HAP-1 (cell line): ENCODE results near the gene CARNS1.

ENCODE experiments used
- DNase-seq, 2 experiments: peaks; one replicate each; pipeline ENCODE4 v3.0.0-alpha.2; 2016 to 2020; ENCODE audit warnings: low spot score in 2 of 2
- H3K27me3 ChIP-seq: fragments of 250-450 bp; sonication (Bioruptor Pico); 2 replicates; pipeline ENCODE4 v1.5.1; 2020; ENCODE audit warnings: low read depth, mild to moderate bottlenecking, moderate library complexity
- H3K36me3 ChIP-seq: fragments of 250-450 bp; sonication (Bioruptor Pico); replicated peaks from 2 replicates; pipeline ENCODE4 v1.5.1; 2020; ENCODE audit warnings: mild to moderate bottlenecking
- H3K4me1 ChIP-seq: fragments of 250-450 bp; sonication (Bioruptor Pico); 2 replicates; pipeline ENCODE4 v1.5.1; 2020; ENCODE audit warnings: mild to moderate bottlenecking
- H3K4me3 ChIP-seq: fragments of 250-450 bp; sonication (Bioruptor Pico); 2 replicates; pipeline ENCODE4 v1.5.1; 2020; ENCODE audit warnings: mild to moderate bottlenecking, moderate library complexity
- H3K9me3 ChIP-seq: fragments of 250-450 bp; sonication (Bioruptor Pico); 2 replicates; pipeline ENCODE4 v1.5.1; 2020; ENCODE audit warnings: mild to moderate bottlenecking, moderate library complexity
- in situ Hi-C: fragments of 300-500 bp; cut with MboI; formaldehyde crosslinking; loops from 3 replicates; pipeline ENCODE4 v1.14.3; 2020; ENCODE audit warnings: low sequenced_read_pairs, inconsistent platforms, mixed read lengths

Gene CARNS1

GRCh38 chr11:67382276-67383136 is 33.0 kb upstream of the CARNS1 start:
- Histone ChIP-seq H3K27me3 (peaks cover 6% of the 10 kb centered on the region), H3K4me3 (no peak overlapping the region), H3K9me3 (no peaks in the 10 kb centered on the region), H3K36me3 (no peaks in the 10 kb centered on the region), H3K4me1 (no peaks in the 10 kb centered on the region)
- in situ Hi-C loops, result loop anchor here (5.0 kb wide), 1 partner anchor 120 kb away; no protein-coding TSS in a partner anchor
- peak; percentile 60 to 86 for DNase-seq

GRCh38 chr11:67384851-67385366 is 30.6 kb upstream of the CARNS1 start:
- no peaks in the 10 kb centered on the region for H3K36me3 ChIP-seq
- H3K4me1 ChIP-seq, result no peaks in the 10 kb centered on the region
- in situ Hi-C loops, result loop anchor here (5.0 kb wide), 1 partner anchor 123 kb away; no protein-coding TSS in a partner anchor
- peaks cover 6% of the 10 kb centered on the region for H3K27me3 ChIP-seq
- H3K9me3 ChIP-seq, result no peaks in the 10 kb centered on the region
- no peak for DNase-seq
- no peak overlapping the region for H3K4me3 ChIP-seq

- no peak for DNase-seq
- no peaks in the 10 kb centered on the region for H3K36me3 ChIP-seq
- no peaks in the 10 kb centered on the region; the same call in 1 of the 2 replicates for H3K4me1 ChIP-seq
- H3K4me3 ChIP-seq, result no peak overlapping the region
- in situ Hi-C loops, result no loop called here
- no peaks in the 10 kb centered on the region for H3K9me3 ChIP-seq
- peaks cover 6% of the 10 kb centered on the region for H3K27me3 ChIP-seq
Measured at GRCh38 chr11:67387069-67387468, 28.4 kb upstream of the CARNS1 start.

- Histone ChIP-seq H3K9me3 (no peaks in the 10 kb centered on the region), H3K4me3 (no peak overlapping the region), H3K27me3 (peaks cover 6% of the 10 kb centered on the region), H3K4me1 (no peaks in the 10 kb centered on the region; the same call in 1 of the 2 replicates), H3K36me3 (no peaks in the 10 kb centered on the region)
- in situ Hi-C loops, result no loop called here
- DNase-seq, result no peak
Measured at GRCh38 chr11:67387518-67387917, 28.0 kb upstream of the CARNS1 start.

- Histone ChIP-seq H3K36me3 (peaks cover 10% of the 10 kb centered on the region), H3K4me1 (no peaks in the 10 kb centered on the region; the same call in 1 of the 2 replicates), H3K9me3 (no peaks in the 10 kb centered on the region), H3K27me3 (peaks cover 6% of the 10 kb centered on the region), H3K4me3 (no peak overlapping the region)
- in situ Hi-C loops, result no loop called here
- DNase-seq, result peak; percentile 44 to 80
Measured at GRCh38 chr11:67389477-67389876, 26.0 kb upstream of the CARNS1 start.

GRCh38 chr11:67390947-67391303 is 24.6 kb upstream of the CARNS1 start:
- DNase-seq, result no peak
- peak overlapping the region; percentile 67 for H3K4me3 ChIP-seq
- no peaks in the 10 kb centered on the region; the same call in 1 of the 2 replicates for H3K4me1 ChIP-seq
- H3K27me3 ChIP-seq, result no peaks in the 10 kb centered on the region
- H3K9me3 ChIP-seq, result no peaks in the 10 kb centered on the region
- peaks cover 16% of the 10 kb centered on the region for H3K36me3 ChIP-seq
- in situ Hi-C loops, result no loop called here

GRCh38 chr11:67391304-67392182 is 23.9 kb upstream of the CARNS1 start, which contains the start of gene RAD9A:
Gene RAD9A (plus strand): TSS chr11:67391986. CDS start chr11:67392045, 59 bp downstream.
- Histone ChIP-seq H3K4me1 (no peaks in the 10 kb centered on the region; the same call in 1 of the 2 replicates), H3K27me3 (no peaks in the 10 kb centered on the region), H3K36me3 (peaks cover 22% of the 10 kb centered on the region), H3K9me3 (no peaks in the 10 kb centered on the region), H3K4me3 (peak within 1 kb of the TSS; percentile 67)
- in situ Hi-C loops, result no loop called here
- peak; percentile 93 to 97 for DNase-seq

- no peaks in the 10 kb centered on the region; the same call in 1 of the 2 replicates for H3K4me1 ChIP-seq
- H3K4me3 ChIP-seq, result peak overlapping the region; percentile 67
- in situ Hi-C loops, result no loop called here
- no peak for DNase-seq
- peaks cover 28% of the 10 kb centered on the region for H3K36me3 ChIP-seq
- no peaks in the 10 kb centered on the region for H3K27me3 ChIP-seq
- no peaks in the 10 kb centered on the region for H3K9me3 ChIP-seq
Measured at GRCh38 chr11:67392183-67392715, 23.2 kb upstream of the CARNS1 start.

GRCh38 chr11:67393437-67393836 is 22.0 kb upstream of the CARNS1 start:
- no peak for DNase-seq
- Histone ChIP-seq H3K36me3 (peaks cover 40% of the 10 kb centered on the region), H3K4me3 (no peak overlapping the region), H3K27me3 (no peaks in the 10 kb centered on the region), H3K4me1 (no peaks in the 10 kb centered on the region; the same call in 1 of the 2 replicates), H3K9me3 (no peaks in the 10 kb centered on the region)
- in situ Hi-C loops, result no loop called here

GRCh38 chr11:67393990-67394389 is 21.5 kb upstream of the CARNS1 start:
- Histone ChIP-seq H3K36me3 (peaks cover 45% of the 10 kb centered on the region), H3K9me3 (no peaks in the 10 kb centered on the region), H3K4me3 (no peak overlapping the region), H3K4me1 (no peaks in the 10 kb centered on the region; the same call in 1 of the 2 replicates), H3K27me3 (no peaks in the 10 kb centered on the region)
- no peak for DNase-seq
- in situ Hi-C loops, result no loop called here

- peaks cover 61% of the 10 kb centered on the region for H3K36me3 ChIP-seq
Measured at GRCh38 chr11:67395555-67396258, 19.8 kb upstream of the CARNS1 start.

GRCh38 chr11:67396259-67396581 is 19.3 kb upstream of the CARNS1 start:
- H3K9me3 ChIP-seq, result no peaks in the 10 kb centered on the region
- no peak overlapping the region for H3K4me3 ChIP-seq
- H3K27me3 ChIP-seq, result no peaks in the 10 kb centered on the region
- peaks cover 7% of the 10 kb centered on the region for H3K4me1 ChIP-seq
- DNase-seq, result no peak
- in situ Hi-C loops, result no loop called here
- H3K36me3 ChIP-seq, result peaks cover 61% of the 10 kb centered on the region

More at GRCh38 chr11:67395555-67396258, 19.8 kb upstream of the CARNS1 start:
- H3K4me1 ChIP-seq, result peaks cover 5% of the 10 kb centered on the region
- in situ Hi-C loops, result no loop called here
- no peak for DNase-seq
- H3K27me3 ChIP-seq, result no peaks in the 10 kb centered on the region
- no peaks in the 10 kb centered on the region for H3K9me3 ChIP-seq
- no peak overlapping the region for H3K4me3 ChIP-seq
